Stimulated activated CD8-positive, alpha-beta memory T cell treated with anti-CD3 and anti-CD28 coated beads, Interleukin-15, amount 100 ng/mL, for 4 hours (primary cell): ENCODE data around the gene MUC4.
"Not testable (repeated sequence)": the region's sequence is repeated elsewhere in the genome, so short reads cannot be mapped to it uniquely, and the experiment has no call there.

Source experiments
- DNase-seq, 2 donors: peaks; one replicate each; pipeline ENCODE4 v3.0.0-alpha.2; 2020; ENCODE audit warnings: low read depth in 2 of 2

Gene MUC4

DNA sequence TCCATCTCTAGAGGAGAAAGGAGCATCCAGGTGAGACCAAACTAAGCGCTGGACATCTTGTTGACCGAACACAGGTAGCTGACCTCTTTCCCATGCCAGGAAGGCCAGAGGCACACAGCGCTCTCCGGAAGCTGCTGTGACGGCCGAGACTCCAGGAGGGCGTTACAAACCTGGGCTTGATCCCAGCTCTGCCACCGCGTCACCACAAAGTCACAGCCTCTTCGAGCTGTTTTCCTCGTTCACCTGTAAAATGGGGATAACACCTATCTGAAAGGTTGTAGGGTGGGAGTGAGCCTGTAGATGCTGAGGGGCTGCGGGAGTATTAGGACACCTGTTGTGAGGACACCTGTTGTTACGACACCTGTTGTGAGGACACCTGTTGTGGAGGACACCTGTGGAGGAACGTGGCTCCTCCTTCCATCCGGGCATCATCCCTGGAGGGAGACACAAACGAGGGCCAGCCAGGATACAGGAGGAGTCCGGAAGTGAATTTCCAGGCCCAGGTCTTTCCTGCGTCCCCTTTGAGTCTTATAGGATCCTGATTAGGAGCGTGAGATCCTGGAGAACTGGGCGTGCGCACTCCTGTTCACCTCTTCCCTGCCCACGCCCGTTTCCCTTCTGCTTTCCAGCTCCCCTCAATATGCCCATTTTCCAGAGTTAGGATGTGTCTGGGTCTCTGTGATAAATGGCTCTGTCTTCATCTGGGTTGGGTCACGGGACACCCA is 2.3 kb upstream of the MUC4 start:
- DNase-seq = no peak

DNA sequence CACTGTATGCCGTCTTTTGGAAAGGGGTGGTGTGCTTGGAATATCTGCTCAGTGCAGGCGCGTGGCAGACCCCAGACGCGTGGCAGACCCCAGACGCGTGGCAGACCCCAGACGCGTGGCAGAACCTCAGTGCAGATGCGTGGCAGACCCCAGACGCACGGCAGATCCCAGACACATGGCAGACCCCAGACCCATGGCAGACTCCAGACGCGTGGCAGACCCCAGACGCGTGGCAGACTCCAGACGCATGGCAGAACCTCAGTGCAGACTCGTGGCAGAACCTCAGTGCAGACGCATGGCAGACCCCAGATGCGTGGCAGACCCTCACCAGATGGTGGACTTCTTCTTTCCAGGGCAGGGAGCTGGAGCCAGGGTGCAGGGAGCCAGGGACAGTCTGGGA is 637 bp upstream of the MUC4 start:
- DNase-seq = no peak

DNA sequence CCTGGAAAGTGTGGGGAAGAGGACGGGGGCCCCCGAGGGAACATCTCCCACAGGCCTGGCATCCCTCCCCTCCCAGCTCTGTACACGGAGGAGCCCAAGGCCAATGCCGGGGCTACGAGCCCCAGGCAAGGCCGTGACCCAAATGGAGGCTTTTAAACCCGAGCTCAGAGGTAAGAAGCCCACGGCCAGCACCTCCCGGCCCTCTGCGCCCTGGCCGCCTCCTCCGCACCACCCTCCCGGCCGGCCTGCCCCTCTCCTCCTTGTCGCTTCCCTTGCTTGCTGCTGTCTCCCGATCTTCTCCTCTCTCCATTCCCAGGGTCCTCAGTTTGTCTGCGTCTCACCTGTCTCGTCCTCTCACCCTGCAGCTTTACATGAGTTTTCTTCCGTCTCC is 1.3 kb downstream of the MUC4 start:
- DNase-seq = no peak

DNA sequence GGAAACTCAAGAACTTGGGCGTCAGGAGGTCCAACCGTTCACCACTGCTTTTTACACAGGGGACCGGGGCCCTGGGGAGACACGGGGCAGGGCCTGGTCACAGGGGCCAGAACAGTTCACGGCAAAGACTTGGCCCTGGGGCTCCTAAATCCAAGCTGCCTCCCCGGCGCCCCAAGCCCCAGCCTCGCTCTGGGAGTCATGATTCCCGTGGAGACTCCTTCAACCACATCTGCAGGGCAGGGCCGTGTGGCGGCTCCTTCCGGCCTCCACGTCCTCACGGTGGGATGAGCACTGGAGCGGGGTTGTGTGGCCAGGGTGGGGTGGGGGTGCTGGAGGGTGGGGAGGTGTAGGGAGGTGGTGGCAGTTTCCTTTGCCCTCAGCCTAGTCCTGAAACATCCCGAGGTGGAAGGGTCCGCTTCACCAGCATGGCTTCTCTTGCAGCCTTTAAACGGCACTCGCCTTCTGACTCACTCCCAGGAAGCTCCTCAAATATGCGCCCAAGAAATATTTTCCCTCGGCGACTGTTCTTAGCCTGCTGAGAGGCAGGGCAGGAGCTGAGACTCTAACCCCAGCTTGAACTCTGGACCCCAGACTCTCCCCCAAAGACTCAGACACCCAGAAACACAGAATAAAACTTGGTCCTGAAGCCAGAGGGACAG is 1.8 kb downstream of the MUC4 start:
- no peak for DNase-seq

DNA sequence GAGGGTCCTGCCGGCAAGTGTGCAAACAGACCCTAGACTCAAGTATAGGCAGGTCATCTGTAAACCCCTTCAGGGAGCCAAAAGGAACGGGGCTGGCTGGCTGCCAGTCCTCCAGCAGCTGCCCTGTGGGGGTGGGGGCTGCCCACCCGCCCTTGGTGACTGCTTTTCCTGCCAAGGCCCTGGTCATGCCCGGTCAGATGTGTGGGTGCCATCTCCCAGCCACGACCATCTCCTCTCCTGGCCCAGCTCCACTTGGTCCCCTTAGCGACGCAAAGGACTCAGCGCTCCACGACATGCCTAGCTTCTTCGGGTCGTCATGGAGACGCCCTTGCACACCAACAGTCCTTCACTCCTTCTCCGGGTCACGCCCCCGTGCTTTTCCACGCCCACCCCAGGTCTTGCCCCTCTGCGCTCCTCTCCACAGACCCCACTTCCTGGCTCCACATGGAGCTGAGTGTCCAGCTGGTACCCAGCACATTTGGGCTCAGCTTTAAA is 2.4 kb downstream of the MUC4 start:
- no peak for DNase-seq

DNA sequence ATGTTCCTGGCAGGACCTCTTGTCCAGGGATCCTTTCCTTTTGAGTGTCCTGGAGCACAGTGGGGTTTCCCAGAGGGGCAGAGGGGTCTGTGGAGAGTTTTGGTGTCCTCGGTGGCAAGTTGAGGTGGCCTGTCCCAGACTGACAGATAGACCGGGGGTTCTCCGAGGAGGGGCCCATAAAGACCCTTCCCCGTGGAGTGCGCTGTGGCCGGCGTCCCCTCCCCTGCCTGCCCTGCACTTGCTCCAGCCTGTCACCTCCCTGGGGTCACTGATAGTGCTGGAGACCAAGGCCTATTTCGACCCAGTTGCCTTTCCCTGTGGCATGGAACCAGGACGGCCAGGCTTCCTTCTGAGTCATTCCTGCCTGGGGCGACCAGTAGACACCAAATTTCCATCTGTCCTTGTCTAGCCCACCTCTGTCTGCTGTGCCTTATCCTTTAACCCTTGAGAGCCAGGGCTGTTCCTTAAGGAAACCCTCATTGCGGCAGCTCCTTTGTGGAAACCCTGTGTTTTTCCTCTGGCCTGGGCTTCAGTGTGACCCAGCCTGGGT is 2.9 kb downstream of the MUC4 start:
- DNase-seq = no peak

DNA sequence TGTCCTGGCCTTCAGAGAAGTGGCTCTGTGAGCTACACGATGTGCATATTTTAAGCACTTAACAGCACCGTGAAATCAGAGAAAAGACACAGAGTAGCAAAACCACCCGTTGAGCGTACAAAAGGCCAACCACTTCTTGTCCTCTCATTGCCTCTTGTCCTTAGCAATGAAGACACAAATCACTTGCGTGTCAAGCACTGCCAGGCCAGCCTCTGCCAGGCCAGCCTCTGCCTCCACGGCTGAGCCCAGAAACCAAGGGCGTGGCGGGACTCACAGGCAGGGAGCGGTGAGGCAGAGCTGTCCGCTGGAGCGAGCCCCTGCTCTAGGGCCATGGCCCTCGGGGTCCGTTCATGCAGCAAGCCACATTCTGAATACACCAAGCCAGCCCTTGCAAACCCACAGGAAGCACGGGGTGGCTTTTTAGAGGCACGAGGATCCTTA is 4.0 kb downstream of the MUC4 start:
- DNase-seq = no peak

DNA sequence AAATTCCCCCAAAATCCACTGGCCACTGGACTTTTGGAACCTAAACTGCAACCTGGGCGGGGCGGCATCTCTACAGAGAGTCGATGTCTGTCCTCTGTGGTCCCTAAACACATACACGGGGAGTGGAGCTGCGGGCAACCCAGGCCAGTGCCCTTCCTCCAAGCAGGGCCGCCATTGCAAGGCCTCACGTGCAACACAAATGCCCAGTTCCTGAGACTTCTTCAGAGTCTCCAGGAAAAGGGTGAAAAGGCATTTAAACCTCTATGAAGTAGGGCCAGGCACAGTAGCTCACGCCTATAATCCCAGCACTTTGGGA is 4.9 kb downstream of the MUC4 start:
- DNase-seq = no peak

DNA sequence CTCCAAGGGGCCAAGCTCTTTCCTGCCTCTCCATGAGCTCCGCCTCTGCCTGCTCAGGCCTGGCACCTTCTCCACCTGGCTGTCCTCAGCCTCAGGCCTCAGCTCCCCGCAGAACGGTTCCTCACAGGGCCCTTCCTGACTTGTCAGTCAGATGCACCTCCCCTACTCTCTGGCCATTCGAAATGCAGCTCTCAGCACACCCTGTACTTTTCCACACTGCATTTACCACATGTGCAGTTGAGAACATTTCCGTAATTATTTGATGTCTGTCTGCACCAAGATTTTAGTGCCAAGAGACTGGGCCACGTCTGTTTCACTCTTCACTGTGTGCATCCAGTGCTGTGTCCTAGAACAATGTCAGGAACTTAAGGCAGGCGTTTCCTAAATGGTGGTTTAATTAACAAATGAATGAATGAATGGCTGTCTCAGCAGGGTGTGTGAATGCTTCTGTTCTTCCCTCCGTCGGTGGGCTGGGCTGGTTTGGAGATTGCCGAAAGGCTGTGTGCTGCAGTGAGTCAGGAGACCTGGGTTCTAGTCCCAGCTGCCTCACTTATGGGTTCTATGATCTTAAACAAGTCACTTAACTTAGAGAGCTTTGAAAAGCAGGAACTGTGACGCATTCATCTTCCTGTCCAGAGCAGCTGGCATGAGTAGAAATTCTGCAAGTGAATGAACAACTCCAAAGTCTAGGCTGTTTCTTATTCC is 5.4 kb downstream of the MUC4 start:
- no peak for DNase-seq

DNA sequence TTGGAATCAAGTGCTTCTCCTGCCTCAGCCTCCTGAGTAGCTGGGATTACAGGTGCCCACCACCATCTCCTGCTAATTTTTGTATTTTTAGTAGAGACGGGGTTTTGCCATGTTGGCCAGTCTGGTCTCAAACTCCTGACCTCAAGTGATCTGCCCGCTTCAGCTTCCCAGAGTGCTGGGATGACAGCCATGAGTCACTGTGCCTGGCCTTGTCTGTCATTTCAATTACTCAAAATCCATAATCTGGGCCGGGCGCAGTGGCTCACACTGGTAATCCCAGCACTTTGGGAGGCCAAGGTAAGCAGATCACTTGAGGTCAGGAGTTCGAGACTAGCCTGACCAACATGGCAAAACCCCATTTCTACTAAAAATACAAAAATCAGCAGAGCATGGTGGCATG is 6.1 kb downstream of the MUC4 start:
- not testable (repeated sequence) for DNase-seq

DNA sequence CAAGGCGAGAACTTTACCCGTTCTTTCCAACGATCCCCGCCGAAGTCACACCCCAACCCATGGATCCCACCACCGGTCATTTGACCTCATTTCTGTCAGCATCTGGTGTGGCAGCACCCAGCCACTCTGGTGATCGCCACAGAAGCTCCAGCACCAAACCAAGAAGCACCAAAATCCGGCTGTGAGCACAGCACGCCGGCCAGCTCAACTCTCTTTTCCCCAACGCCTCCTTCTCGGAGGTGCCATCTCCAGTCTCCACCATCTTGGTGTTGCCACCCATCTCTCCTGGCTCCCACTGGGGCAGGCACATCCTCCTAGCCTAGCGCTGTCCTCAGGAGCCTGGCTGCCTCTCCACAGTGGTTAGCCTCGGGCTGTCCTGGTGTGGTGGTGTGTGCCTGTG is 6.5 kb downstream of the MUC4 start:
- no peak for DNase-seq

DNA sequence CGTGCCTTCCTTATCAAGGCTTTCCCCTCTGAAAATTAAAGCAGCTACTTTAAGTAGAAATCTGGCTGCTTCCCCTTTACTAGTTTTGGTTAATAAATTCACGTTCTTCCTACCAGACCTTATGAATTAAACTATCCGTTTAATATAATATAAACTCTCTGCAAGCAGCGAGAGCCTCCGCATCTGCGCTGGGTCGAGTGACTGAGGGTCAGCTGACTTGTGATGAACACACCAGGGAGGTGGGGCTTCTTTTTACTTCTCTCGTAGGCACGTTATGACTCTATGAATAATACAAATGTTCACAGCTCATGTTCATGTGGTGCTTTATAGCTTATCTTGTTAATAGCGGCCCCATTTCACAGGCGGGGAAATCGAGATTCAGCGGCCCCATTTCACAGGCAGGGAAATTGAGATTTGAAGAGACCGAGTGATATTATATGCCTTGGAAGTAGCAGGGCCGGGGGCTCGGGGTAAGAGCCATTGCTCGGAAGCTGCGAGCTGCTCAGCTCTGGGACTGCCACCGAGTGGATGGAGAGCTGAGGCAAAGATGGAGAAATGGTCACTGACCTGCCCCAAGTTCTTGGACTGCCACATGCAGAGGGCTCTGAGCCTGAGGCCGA is 8.3 kb downstream of the MUC4 start:
- DNase-seq = no peak

DNA sequence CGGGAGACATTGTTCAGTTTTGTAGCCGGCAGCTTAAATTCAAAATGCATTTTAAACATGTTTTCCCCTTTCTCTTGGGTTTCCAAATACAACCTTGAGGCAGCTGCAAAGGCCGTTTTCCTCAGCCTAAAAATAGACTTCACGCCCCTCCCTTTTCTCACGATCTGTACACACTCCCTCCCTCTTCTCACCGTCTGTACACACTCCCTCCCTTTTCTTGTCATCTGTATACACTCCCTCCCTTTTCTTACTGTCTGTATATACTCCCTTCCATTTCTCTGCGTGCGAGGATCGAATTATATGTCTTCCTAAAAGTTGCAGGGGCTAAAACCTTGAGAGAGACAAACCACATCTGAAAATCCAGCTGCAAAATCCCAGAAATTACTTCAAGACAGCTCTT is 8.9 kb downstream of the MUC4 start:
- DNase-seq = no peak

DNA sequence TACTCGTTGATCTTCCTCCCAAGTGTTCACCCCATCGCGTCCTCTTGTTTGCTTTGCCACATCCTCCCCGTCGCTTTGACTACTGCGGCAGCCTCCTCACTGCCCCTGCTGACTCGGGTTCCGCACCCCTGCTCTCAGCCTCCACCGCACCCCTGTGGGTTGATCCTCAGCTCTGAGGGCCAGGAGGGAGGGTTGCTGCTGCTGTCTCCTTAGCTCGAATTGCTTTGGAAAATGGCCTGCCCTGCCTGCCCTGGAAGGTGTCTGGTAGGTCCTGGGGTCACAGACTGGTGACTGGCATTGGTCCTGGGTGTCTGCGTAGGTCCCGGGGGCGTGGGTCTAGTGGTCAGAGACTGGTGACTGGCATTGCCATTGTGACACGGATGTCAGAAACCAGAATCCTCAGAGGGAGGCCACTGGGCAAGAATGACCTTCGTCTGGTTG is 9.4 kb downstream of the MUC4 start:
- DNase-seq = no peak

DNA sequence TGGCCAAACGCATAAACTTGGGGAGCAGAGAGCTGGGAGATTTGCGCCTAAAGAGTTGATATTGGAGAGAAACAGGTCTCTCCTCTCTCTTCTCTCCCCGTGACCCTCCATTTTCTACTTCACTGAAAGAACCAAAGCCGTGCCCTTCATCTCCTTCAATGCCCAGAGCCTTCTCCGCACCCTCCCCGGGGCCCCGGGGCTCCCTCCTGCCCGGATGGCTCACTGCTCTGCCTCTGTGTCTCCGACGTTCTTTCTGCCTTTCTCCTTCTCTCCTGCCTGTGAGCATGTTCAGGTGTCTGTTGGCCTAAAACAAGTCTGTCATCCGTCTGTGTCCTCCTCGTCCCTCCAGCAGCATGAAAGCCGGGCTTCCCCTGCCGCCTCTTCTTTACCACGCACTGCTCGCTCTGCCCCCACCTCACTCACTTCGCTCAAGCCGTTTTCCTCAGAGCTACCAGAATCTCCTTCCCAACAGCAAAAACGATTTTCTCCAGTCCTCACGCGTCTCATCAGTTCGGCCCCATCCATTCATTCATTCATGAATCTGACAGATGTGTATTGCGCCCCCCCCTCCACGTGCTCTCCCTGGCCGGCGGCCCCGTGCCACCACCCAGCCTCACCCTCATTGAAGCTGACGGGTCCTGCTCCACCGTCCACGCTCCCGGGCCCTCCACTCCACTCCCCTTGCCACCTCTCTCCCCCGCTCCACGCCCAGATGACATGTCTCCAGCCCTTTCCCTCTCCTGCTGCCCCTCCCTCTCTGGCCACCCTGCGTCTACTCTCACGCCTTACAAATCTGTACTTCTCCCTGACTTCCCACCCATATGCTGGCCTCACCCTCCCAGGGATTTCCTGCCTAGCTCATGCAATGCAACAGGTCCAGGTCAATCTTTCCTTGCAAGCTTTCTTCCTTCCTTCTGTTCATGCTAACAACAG is 10.2 kb downstream of the MUC4 start:
- no peak for DNase-seq

DNA sequence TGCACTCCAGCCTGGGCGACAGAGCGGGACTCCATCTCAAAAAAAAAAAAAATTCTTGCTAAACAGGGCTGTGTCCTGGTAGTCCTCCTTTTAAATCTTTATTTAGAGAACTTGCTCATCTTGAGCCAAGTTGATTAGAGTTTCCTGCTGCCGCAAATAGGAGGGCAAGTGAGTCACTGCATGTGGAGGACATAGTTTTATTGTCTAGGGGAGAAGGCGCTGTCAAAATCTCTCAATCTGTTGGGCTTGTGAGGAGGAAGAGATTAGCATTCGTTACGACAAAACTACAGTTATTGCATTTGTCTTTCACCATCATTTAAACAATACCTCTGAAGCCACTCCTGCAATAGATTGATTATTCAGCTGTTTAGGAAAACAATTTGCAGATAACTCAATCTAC is 11.5 kb downstream of the MUC4 start:
- no peak for DNase-seq

DNA sequence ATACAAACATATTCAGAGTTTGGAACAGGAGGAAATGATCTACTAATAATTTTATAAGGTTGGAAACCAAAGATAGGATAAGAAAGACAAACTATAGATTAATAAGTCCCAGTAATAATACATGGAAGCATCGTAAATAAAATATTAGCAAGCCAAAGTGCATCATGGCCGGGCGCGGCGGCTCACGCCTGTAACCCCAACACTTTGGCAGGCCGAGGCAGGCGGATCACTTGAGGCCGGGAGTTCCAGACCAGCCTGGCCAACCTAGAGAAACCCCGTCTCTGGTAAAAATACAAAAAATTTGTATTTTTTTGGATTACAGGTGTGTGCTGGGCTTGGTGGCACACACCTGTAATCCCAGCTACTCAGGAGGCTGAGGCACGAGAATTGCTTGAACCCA is 14.9 kb downstream of the MUC4 start:
- no peak for DNase-seq

DNA sequence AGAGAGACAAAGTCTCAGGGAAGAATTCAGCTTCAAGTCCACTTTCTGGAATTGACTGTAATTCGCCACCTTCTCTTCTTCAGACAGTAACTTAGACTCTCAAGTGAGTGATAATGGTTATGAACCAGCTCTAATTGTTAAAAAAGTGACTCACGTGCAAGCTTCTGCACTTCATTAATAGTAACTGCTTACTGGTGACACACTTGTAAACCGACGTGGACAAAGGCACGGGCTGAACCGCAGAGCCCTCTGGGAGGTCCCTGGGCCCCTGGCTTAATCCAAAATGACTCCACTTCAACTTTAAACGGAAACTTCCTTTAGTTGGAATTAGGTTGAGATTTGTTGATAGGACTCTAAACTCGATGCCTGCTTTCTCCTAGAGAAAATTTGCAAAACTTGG is 17.0 kb downstream of the MUC4 start:
- no peak for DNase-seq

DNA sequence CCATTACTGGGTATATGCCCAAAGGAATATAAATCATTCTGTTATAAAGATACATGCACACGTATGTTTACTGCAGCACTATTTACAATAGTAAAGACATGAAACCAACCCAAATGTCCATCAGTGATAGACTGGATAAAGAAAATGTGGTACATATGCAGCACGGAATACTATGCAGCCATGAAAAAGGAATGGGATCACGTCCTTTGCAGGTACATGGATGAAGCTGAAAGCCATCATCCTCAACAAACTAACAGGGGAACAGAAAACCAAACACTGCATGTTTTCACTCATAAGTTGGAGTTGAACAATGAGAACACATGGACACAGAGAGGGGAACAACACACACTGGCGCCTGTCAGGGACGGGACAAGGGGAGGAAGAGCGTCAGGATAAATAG is 19.1 kb downstream of the MUC4 start:
- not testable (repeated sequence) for DNase-seq

DNA sequence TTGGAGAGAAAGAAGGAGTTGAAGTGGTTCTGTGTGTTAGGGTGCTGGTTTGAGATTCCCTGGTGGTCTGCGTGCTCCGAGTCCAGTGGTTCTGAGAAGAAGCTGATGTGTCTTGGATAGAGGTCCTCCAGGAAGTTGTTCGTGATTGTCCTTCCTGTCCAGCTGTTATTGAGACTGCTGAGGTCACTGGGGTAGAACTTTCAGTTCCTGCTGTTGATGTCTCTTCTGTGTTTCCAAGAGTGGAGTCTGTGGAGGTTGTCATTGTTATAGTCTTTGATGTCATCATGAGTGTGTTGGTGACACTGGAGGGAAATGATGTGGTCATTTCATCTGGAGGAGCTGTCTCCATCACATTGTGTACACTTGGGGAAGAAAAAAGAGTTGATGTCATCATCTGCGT is 20.8 kb downstream of the MUC4 start:
- DNase-seq = no peak
